Astrocyte (in vitro differentiated cells and primary cell): ENCODE data around the gene RRAS.

ENCODE experiments used
- EZH2 ChIP-seq: IDR thresholded peaks from 2 replicates; pipeline ENCODE4 v1.6.1; 2012; ENCODE audit warnings: mild to moderate bottlenecking, low read length, inconsistent platforms; ENCODE audit not compliant: insufficient read depth
- TF ChIP-seq, protein P1 (sequence below): IDR thresholded peaks from 2 replicates; pipeline ENCODE4 v1.5.1; 2011; ENCODE audit warnings: low read depth, mild to moderate bottlenecking, inconsistent platforms, low read length, moderate library complexity; ENCODE audit not compliant: insufficient read depth

DNA sequence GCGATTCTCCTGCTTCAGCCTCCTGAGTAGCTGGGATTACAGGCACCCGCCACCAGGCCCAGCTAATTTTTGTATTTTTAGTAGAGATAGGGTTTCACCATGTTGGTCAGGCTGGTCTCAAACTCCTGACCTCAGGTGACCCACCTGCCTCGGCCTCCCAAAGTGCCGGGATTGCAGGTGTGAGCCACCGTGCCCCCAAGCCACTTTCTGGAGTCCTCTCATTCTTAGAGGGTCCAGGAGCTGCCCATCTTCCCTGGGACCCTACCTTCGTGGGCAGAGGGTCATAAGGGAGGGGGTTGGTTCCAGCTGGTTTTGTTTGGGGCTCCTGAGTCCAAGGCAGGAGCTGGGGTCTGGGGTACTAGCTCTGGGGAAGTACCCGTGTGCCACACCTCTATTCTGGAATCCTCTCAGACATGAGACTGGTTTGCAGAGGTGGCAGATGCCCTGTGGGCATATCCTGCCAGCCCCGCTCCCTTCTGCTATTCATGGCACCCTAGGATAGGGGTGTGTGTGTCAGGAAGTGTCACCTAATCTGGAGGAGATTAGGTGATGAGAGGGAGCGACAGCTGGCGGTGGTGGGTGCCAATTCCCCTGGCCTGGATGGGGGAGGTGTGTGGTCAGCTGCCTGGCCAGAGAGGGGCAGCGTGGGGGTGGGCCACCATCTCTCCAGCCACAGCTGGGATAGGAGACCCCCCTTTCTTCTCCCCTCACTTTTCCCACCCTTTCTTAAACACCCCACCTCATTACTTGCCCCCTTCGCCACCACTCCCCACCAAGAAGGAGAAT, 39.2 kb upstream of the RRAS start:
- TF ChIP-seq, protein P1, sequence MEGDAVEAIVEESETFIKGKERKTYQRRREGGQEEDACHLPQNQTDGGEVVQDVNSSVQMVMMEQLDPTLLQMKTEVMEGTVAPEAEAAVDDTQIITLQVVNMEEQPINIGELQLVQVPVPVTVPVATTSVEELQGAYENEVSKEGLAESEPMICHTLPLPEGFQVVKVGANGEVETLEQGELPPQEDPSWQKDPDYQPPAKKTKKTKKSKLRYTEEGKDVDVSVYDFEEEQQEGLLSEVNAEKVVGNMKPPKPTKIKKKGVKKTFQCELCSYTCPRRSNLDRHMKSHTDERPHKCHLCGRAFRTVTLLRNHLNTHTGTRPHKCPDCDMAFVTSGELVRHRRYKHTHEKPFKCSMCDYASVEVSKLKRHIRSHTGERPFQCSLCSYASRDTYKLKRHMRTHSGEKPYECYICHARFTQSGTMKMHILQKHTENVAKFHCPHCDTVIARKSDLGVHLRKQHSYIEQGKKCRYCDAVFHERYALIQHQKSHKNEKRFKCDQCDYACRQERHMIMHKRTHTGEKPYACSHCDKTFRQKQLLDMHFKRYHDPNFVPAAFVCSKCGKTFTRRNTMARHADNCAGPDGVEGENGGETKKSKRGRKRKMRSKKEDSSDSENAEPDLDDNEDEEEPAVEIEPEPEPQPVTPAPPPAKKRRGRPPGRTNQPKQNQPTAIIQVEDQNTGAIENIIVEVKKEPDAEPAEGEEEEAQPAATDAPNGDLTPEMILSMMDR = no peak
- no peak for TF ChIP-seq EZH2
